ENCODE data around the gene UBE3B.

GRCh38 chr12:109538191-109538863 lies 60.9 kb downstream of the UBE3B start:
- TF ChIP-seq POLR2A (IDR thresholded peaks at IDR 0.05; ENCODE audit: low read depth, low read length) = no peak
- TF ChIP-seq POLR2AphosphoS5 (IDR thresholded peaks at IDR 0.05; ENCODE audit: low read depth, low read length) = no peak
- TF ChIP-seq TAF1 (IDR thresholded peaks at IDR 0.05; ENCODE audit: borderline replicate concordance, low read depth, low read length) = no peak
